HCT116 (cell line): ENCODE results near the gene PLEKHA4. TPM values are rescaled to one million over a fixed set of nuclear protein-coding genes. Genes with fewer than 3 reads are reported as not detected.
A peak's percentile ranks its signal among the peaks of the same experiment; 100 is the strongest.

Experiments
- ATAC-seq: fragments of 200-7000 bp; cut with Tn5 transposase; 2 replicates; pipeline ENCODE4 v1.9.1; 2020; ENCODE audit warnings: mild to moderate bottlenecking, moderate library complexity
- BruUV-seq: library from RNA; stranded (reverse); fragments of 400-500 nt; replicated peaks from 2 replicates; lab custom pipeline; 2021; lab: Mats Ljungman, UMichigan
- CTCF ChIA-PET: fragments of 300-600 bp; sonication (Branson Sonifier 250); formaldehyde crosslinking; loops from one replicate; lab custom pipeline; 2021; ENCODE audit warnings: antibody characterized with exemption; lab: Charles Lee
- POLR2A ChIA-PET: fragments of 300-600, 350-600 bp; sonication (Branson Sonifier 250); formaldehyde crosslinking; loops from one replicate; lab custom pipeline; 2021; ENCODE audit warnings: antibody characterized with exemption; lab: Charles Lee
- RAD21 ChIA-PET, 2 experiments: fragments of 300-600 bp; sonication (Branson Sonifier 250); formaldehyde crosslinking; loops; one replicate each; lab custom pipeline; 2023; ENCODE audit warnings: low total read pairs in 2 of 2; ENCODE audit not compliant: uncharacterized antibody in 2 of 2, unreplicated experiment in 2 of 2, low non-redundant PET in 1 of 2; lab: Charles Lee
- DNase-seq: peaks from one replicate; pipeline ENCODE4 v3.0.0-alpha.2; 2010; ENCODE audit warnings: low read depth, low spot score
- H2AFZ ChIP-seq: fragments of 200-600 bp; shearing (Covaris generic), sonication (generic); 2 replicates; pipeline ENCODE4 v1.6.1; 2017; ENCODE audit warnings: low read depth, mixed run types, mixed read lengths, antibody characterized with exemption, low read length; ENCODE audit not compliant: poor library complexity, severe bottlenecking
- H3K27ac ChIP-seq: 2 replicates; pipeline ENCODE4 v1.5.1; 2012; ENCODE audit warnings: low read depth, low read length
- H3K27me3 ChIP-seq: fragments of 200-600 bp; sonication (generic); 2 replicates; pipeline ENCODE4 v1.6.1; 2016; ENCODE audit warnings: mixed run types, low read length, mixed read lengths; ENCODE audit not compliant: insufficient read depth
- H3K36me3 ChIP-seq, 2 experiments: fragments of 200-500 bp in 1 of 2; fragments of 200-600 bp in 1 of 2; sonication (Bioruptor generic) in 1 of 2; sonication (generic) in 1 of 2; 2 replicates each; pipeline versions ENCODE4 v1.5.1 to v1.6.1; 2014 to 2016; ENCODE audit warnings: low read length in 2 of 2, inconsistent platforms in 1 of 2, mixed read lengths in 1 of 2, mixed run types in 1 of 2; ENCODE audit not compliant: insufficient read depth in 2 of 2, control insufficient read depth in 1 of 2
- H3K4me1 ChIP-seq, 2 experiments: fragments of 200-600 bp in 1 of 2; sonication (generic) in 1 of 2; 2 replicates each; pipeline versions ENCODE4 v1.5.1 to v1.6.1; 2012 to 2017; ENCODE audit warnings: low read length in 2 of 2, inconsistent platforms in 1 of 2, mild to moderate bottlenecking in 1 of 2, mixed read lengths in 1 of 2, mixed run types in 1 of 2, moderate library complexity in 1 of 2; ENCODE audit not compliant: insufficient read depth in 2 of 2, control insufficient read depth in 1 of 2
- H3K4me2 ChIP-seq: fragments of 200-600 bp; sonication (generic); 2 replicates; pipeline ENCODE4 v1.6.1; 2017; ENCODE audit warnings: mixed run types, low read length, mixed read lengths
- H3K4me3 ChIP-seq, 2 experiments: fragments of 200-600 bp in 1 of 2; sonication (generic) in 1 of 2; replicated peaks in 1 of 2; 2 replicates each; pipeline ENCODE4 v1.5.1; 2011 to 2016; ENCODE audit warnings: low read length in 2 of 2, control low read depth in 1 of 2, low read depth in 1 of 2, mild to moderate bottlenecking in 1 of 2, mixed read lengths in 1 of 2, mixed run types in 1 of 2
- H3K79me2 ChIP-seq: fragments of 200-600 bp; sonication (generic); 2 replicates; pipeline ENCODE4 v1.6.1; 2017; ENCODE audit warnings: mild to moderate bottlenecking, mixed run types, low read length, moderate library complexity, mixed read lengths; ENCODE audit not compliant: insufficient read depth
- H3K9ac ChIP-seq: fragments of 200-600 bp; sonication (generic); 2 replicates; pipeline ENCODE4 v1.6.1; 2016; ENCODE audit warnings: low read length, mixed read lengths
- H3K9me2 ChIP-seq: fragments of 200-600 bp; sonication (generic), shearing (Covaris generic); 2 replicates; pipeline ENCODE4 v1.6.1; 2017; ENCODE audit warnings: mixed run types, mild to moderate bottlenecking, moderate library complexity; ENCODE audit not compliant: insufficient read depth
- H3K9me3 ChIP-seq, 2 experiments: fragments of 200-500 bp in 1 of 2; fragments of 200-600 bp in 1 of 2; sonication (Bioruptor generic) in 1 of 2; sonication (generic) in 1 of 2; 2 replicates each; pipeline ENCODE4 v1.6.1; 2014 to 2017; ENCODE audit warnings: low read length in 2 of 2, mixed read lengths in 2 of 2, inconsistent platforms in 1 of 2, low read depth in 1 of 2, mild to moderate bottlenecking in 1 of 2, mixed run types in 1 of 2, moderate library complexity in 1 of 2; ENCODE audit not compliant: control insufficient read depth in 1 of 2, insufficient read depth in 1 of 2
- H4K20me1 ChIP-seq: fragments of 200-600 bp; sonication (generic), shearing (Covaris generic); 2 replicates; pipeline ENCODE4 v1.6.1; 2017; ENCODE audit warnings: mixed run types, mild to moderate bottlenecking, moderate library complexity; ENCODE audit not compliant: insufficient read depth
- EGR1 ChIP-seq: IDR thresholded peaks from 2 replicates; pipeline ENCODE4 v1.6.1; 2012; ENCODE audit warnings: low read depth
- intact Hi-C: fragments of 100-400 bp; cut with micrococcal nuclease; formaldehyde crosslinking; loops from 2 replicates; pipeline ENCODE4 v1.10.0; 2022
- total RNA-seq: library from RNA; stranded (reverse); gene quantifications from one replicate; pipeline ENCODE4 v1.2.1, GENCODE V29; 2021; ENCODE audit not compliant: unreplicated experiment
- TF ChIP-seq, protein P1 (sequence below): IDR thresholded peaks from 2 replicates; pipeline ENCODE4 v1.6.1; 2012; ENCODE audit warnings: low read depth
- TF ChIP-seq, protein P2 (sequence below): IDR thresholded peaks from 2 replicates; pipeline ENCODE4 v1.6.1; 2012

The PLEKHA4 gene
- total RNA-seq, 1 experiment from 2014 or later, result 20.4 TPM

GRCh38 chr19:48810151-48810550 lies 58.3 kb downstream of the PLEKHA4 start:
- no peaks in the 10 kb centered on the region for H3K9me2 ChIP-seq
- ATAC-seq, result no peak
- peak overlapping the region; percentile 72 for H3K27ac ChIP-seq
- H3K27me3 ChIP-seq, result no peaks in the 10 kb centered on the region
- POLR2A ChIA-PET, result no interaction called here
- RAD21 ChIA-PET, result interaction anchor here in 1 of 2 experiments (1.2 kb wide), 1 partner anchor 15 kb away, joined by 3 read pairs; no protein-coding TSS in a partner anchor
- no peaks in the 10 kb centered on the region for H4K20me1 ChIP-seq
- intact Hi-C loops, result no loop called here
- peak overlapping the region; percentile 82 for H3K9ac ChIP-seq
- peaks cover 16 to 23% of the 10 kb centered on the region in 2 experiments for H3K4me1 ChIP-seq
- no peaks in the 10 kb centered on the region for H3K9me3 ChIP-seq
- TF ChIP-seq, protein P1, sequence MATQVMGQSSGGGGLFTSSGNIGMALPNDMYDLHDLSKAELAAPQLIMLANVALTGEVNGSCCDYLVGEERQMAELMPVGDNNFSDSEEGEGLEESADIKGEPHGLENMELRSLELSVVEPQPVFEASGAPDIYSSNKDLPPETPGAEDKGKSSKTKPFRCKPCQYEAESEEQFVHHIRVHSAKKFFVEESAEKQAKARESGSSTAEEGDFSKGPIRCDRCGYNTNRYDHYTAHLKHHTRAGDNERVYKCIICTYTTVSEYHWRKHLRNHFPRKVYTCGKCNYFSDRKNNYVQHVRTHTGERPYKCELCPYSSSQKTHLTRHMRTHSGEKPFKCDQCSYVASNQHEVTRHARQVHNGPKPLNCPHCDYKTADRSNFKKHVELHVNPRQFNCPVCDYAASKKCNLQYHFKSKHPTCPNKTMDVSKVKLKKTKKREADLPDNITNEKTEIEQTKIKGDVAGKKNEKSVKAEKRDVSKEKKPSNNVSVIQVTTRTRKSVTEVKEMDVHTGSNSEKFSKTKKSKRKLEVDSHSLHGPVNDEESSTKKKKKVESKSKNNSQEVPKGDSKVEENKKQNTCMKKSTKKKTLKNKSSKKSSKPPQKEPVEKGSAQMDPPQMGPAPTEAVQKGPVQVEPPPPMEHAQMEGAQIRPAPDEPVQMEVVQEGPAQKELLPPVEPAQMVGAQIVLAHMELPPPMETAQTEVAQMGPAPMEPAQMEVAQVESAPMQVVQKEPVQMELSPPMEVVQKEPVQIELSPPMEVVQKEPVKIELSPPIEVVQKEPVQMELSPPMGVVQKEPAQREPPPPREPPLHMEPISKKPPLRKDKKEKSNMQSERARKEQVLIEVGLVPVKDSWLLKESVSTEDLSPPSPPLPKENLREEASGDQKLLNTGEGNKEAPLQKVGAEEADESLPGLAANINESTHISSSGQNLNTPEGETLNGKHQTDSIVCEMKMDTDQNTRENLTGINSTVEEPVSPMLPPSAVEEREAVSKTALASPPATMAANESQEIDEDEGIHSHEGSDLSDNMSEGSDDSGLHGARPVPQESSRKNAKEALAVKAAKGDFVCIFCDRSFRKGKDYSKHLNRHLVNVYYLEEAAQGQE, result no peak
- TF ChIP-seq EGR1, result no peak
- TF ChIP-seq, protein P2, sequence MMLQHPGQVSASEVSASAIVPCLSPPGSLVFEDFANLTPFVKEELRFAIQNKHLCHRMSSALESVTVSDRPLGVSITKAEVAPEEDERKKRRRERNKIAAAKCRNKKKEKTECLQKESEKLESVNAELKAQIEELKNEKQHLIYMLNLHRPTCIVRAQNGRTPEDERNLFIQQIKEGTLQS, result no peak
- TF ChIP-seq, all 23 proteins: peak for 0
- H3K4me2 ChIP-seq, result peak overlapping the region; percentile 79
- H3K4me3 ChIP-seq, result peak overlapping the region; percentile 56 to 80
- CTCF ChIA-PET, result interaction anchor here (1.1 to 1.9 kb wide), 4 partner anchors 14 to 183 kb away, joined by 3 to 12 read pairs (median 3); partner anchors contain the start of genes GYS1 and RUVBL2
- peaks cover 0 to 4% of the 10 kb centered on the region in 2 experiments; a peak in 2 of 4 replicates for H3K36me3 ChIP-seq
- DNase-seq, result no peak
- H3K79me2 ChIP-seq, result peaks cover 26% of the 10 kb centered on the region; the same call in 1 of the 2 replicates
- TSS peak; percentile 86 for BruUV-seq
- H2AFZ ChIP-seq, result no peak overlapping the region
